NCI-H1048 (cell line): ENCODE results near the gene MYH1.

ENCODE experiments used
- DNase-seq: peaks from one replicate; lab custom pipeline; 2025; lab: John Stamatoyannopoulos, UW

Gene MYH1

DNA sequence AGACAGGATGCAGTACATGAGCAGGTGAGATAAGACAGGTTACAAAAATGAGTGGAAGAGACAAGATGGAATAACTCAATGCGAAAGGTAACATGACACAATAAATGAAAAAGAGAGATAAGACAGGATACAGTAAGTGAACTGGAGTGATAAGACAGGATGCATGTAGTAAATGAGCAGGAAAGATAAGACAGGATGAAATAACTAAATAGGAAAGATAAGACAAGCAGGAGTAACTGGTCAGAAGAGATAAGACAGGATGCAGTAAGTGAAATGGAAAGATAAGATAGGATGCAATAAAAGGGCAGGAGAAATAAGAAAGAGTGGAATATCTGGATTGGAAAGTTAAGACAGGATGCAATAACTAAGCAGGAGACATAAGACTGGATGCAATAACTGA, 40.6 kb downstream of the MYH1 start:
- DNase-seq, result no peak

DNA sequence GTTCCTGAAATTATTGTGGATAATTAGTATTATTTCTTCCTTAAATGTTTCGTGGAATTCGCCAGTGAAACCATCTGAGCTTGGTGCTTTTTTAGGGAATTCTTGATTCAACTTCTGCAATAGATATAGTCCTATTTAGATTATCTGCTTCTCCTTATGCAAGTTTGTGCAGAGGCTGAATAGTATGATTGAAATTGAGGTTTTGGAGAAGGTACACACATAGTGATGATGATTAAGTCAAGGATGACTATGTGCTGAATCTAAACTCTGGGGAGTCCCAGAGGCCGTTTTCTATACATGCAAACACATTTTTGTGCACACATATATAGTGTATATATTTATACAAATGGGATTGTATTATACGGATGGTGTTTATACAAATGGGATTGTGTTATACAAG, 43.8 kb downstream of the MYH1 start:
- DNase-seq, result no peak

DNA sequence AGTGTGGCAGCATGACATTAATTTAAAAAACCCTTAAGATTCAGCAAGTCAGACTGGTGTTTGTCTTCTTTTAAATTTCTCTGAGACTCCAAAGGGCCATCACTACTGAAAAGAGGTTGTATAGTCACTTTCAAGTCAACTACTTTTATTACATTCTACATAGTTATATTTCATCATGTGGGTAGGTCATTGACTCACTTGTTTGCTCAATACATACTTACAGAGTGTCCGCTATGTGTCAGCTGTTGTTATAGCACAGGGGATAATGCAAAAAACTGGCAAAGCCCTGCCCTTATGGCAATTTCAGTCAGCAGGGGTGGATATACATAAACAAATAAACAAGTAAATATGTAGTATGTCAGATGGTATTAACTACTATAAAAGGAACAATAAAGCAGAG, 46.5 kb downstream of the MYH1 start:
- DNase-seq, result no peak

DNA sequence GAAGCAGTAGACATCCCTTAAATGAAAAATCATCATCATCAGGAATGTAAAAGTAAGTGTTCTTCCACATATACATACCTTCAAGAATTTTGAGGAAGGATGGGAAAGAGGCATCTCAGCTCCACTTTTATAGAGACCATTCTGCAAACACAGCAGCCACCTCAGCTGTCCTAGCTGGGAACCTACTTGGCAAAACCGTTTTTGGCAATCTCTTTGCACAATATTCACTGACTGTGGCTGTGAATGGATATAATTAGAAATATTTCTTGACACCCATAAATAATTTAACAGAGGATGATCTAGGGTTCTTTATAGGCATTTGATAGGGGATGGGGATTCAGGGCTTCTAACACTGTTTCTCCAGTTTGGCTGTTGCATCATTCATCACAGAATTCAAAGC, 48.9 kb downstream of the MYH1 start, which contains the start of gene MYH4:
TSS of gene MYH4 (minus strand) at position 101 of the 400 bp plus-strand sequence. CDS start 2,814 bp downstream, outside the sequence.
- DNase-seq, result no peak

DNA sequence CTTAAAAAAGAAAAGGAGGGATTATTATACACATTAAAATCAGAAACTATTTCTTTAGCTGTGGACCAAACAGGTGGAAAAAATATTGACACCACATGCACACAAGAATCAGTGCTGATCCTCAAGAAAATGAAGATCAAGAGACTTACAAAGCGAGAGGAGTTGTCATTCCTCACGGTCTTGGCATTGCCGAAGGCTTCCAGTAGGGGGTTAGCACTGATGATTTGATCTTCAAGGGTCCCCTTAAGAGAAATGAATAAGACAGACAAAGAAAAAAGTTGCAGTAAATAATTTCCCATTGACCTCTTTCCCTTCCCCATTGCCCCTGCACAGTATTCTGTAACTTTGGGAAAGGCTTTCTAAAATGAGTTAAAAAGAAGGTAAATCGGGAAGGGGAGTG, 54.9 kb downstream of the MYH1 start:
- DNase-seq, result no peak

DNA sequence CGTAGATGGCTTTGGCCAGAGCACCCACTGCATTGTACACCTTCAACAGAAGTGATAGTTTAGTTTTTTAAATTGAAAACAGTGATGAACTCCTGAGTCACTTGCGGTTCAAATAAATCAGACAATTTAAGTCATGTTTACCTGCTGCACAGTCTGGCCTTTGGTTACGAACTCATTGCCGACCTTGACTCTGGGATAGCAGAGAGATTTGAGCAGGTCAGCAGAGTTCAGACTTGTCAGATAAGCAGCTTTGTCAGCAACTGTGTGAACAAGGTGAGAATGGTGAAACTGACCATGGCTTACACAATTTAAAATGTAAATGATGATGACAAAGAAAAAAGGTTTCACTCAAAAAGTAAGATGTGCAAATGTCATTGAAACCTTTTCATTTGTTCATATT, 58.3 kb downstream of the MYH1 start:
- DNase-seq, result no peak

DNA sequence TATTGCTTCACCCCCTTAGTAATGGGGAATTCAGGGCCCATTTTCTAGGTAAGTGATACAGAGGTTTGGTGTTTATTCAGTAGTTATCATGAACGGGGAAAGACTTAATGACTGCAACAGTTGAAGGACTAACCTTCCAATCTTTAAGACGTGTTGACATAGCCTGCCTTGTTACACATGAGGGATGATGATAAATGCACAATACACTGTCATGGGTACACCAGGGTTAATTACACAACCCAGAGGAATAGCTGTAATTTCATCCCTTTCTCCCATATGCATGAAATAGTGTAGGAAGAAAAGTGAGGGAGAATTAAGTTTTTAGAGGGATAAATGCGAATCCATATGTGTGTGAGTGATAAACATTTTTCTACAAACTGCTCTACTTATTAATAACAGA, 59.6 kb downstream of the MYH1 start:
- no peak for DNase-seq

DNA sequence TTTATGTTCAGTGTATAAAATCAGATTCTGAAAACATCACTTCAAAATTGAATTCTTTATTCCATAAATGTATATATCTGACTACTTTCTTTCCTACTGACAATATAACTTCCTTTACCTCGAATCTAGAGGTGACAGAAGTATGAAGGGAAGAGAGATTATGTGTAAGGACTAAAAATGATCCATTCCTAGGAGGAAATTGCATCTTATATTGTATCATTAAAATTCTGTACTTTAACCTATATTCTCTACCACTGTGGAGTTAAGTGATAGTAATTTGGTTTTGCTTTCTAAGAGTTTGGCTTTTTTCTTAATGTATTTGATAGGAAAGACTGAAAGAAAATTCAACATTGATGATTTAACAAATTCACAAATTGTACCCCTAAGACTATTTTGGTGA, 60.4 kb downstream of the MYH1 start:
- no peak for DNase-seq

DNA sequence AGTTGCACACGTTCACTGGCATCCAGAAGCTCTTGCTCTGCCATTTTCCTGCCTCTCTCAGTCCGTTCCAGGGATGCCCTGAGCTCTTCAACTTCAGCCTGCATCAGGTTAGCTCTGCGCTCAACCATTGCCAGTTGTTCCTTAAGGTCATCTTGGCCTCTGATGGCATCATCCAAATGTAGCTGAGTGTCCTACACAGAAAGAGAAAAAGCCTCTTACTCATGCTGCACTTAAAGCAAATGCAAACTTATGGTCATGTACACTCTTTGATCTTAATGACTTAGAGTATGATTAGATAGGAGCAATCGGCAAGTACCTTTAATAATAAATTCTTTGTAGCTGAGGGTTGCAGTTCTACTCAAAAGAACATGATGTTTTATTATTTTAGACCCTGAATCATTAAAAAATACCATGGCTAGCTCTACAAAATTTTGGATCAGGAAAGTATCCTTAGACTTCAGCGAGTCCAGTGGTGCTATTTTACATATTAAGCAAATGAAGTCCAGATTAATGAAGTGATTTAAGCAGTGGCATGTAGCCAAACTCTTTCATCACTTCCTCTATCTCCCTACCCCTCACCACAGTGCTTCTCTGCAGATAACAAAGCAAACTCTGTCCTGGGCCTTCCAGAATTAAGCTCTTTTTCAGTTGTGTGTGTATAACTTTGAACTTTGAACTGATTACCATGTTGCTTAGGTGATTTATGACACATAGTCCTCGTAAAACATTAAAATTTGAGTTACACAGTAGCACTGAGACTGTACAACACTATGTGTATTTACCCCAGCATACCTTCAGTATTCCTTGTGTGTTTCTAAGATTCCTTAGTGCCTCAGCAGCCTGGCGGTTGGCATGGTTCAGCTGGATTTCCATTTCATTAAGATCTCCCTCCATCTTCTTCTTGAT, 71.1 kb downstream of the MYH1 start:
- no peak for DNase-seq
